ENCODE results near the gene BZW1.

Gene BZW1

DNA sequence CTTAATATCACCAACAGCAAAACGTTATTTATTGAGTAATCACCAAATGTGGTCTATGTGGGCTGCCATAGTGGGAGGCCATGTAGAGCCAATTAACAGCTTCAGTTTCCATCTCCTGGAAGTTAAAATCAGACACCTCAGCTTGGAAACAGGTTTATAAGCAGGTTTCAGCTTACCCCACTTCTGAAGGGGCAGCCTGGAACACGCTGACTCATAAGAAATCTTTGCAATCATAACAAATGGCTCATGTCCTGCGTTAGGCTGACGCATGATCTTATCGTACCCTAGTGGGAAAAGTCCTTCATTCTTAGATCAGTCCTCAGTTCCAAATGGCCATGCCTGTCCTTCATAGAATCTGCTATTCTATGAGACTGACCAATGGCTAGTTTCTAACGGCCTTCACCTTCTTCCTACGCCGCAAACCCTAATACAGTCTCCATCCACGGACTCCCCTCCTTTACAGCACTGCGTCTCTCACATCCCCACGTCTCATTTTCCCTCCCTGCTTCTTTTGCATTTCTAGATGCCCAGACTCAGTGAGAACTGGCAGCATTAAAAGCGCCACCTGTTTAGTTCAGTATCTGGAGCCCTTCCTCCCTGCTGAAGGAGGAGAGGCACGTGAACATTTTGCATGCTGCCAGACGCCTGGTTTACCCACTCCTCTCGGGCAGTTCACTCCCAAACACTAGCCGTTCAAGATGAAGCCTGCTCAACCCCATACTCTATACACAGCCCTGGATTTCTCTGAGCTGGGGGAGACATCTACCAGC, 24.2 kb upstream of the BZW1 start:
- H3K9me3 ChIP-seq (ENCODE audit: control insufficient read depth, insufficient read depth, low read depth, low read length) = no peaks in the 10 kb centered on the region
- no peaks in the 10 kb centered on the region for H3K36me3 ChIP-seq (ENCODE audit: control insufficient read depth in 2 of 2, insufficient read depth in 1 of 2, low read length in 2 of 2)
- H3K4me1 ChIP-seq (ENCODE audit: control insufficient read depth, insufficient read depth, low read length) = peaks cover 13% of the 10 kb centered on the region; the same call in 1 of the 2 replicates
- ChIA-PET POLR2A (interaction anchor here (0.7 to 1.0 kb wide), 2 partner anchors 31 to 46 kb away, joined by 3 read pairs; no protein-coding TSS in a partner anchor), CTCF (no interaction called here)
- H3K4me3 ChIP-seq (ENCODE audit: low read depth, low read length) = no peak overlapping the region
- peak overlapping the region; percentile 3; the same call in 1 of the 2 replicates for H3K27ac ChIP-seq (ENCODE audit: extremely low read depth, low read depth, low read length)
- TF ChIP-seq ZNF792 (tag by site-specific recombination; IDR thresholded peaks at IDR 0.05) = no peak
- TF ChIP-seq, protein P1, sequence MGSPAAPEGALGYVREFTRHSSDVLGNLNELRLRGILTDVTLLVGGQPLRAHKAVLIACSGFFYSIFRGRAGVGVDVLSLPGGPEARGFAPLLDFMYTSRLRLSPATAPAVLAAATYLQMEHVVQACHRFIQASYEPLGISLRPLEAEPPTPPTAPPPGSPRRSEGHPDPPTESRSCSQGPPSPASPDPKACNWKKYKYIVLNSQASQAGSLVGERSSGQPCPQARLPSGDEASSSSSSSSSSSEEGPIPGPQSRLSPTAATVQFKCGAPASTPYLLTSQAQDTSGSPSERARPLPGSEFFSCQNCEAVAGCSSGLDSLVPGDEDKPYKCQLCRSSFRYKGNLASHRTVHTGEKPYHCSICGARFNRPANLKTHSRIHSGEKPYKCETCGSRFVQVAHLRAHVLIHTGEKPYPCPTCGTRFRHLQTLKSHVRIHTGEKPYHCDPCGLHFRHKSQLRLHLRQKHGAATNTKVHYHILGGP (tag by site-specific recombination; IDR thresholded peaks at IDR 0.05) = no peak
- no peak for TF ChIP-seq ZNF837 (tag by site-specific recombination; IDR thresholded peaks at IDR 0.05)
- TF ChIP-seq ZBTB1 (tag by site-specific recombination; IDR thresholded peaks at IDR 0.05) = no peak
- TF ChIP-seq MEIS1 (CRISPR knock-in tag; IDR thresholded peaks at IDR 0.05; ENCODE audit: borderline replicate concordance) = no peak
- TF ChIP-seq ZNF211 (tag by site-specific recombination; IDR thresholded peaks at IDR 0.05; ENCODE audit: low read depth) = no peak
- 0 out of 2 replicates have a peak, but pooled peaks have one; percentile 28 for TF ChIP-seq ZNF2 (tag by site-specific recombination; IDR thresholded peaks at IDR 0.05)
- TF ChIP-seq ZNF677 (tag by site-specific recombination; IDR thresholded peaks at IDR 0.05) = no peak
- no peak for TF ChIP-seq ZFP3 (tag by site-specific recombination; IDR thresholded peaks at IDR 0.05; ENCODE audit: low read depth)
- no peak for TF ChIP-seq ZNF777 (tag by site-specific recombination; IDR thresholded peaks at IDR 0.05; ENCODE audit: borderline replicate concordance)
- TF ChIP-seq, protein P2, sequence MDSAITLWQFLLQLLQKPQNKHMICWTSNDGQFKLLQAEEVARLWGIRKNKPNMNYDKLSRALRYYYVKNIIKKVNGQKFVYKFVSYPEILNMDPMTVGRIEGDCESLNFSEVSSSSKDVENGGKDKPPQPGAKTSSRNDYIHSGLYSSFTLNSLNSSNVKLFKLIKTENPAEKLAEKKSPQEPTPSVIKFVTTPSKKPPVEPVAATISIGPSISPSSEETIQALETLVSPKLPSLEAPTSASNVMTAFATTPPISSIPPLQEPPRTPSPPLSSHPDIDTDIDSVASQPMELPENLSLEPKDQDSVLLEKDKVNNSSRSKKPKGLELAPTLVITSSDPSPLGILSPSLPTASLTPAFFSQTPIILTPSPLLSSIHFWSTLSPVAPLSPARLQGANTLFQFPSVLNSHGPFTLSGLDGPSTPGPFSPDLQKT (IDR thresholded peaks at IDR 0.05; ENCODE audit: borderline replicate concordance, low read depth, low read length) = no peak
- TF ChIP-seq, protein P3, sequence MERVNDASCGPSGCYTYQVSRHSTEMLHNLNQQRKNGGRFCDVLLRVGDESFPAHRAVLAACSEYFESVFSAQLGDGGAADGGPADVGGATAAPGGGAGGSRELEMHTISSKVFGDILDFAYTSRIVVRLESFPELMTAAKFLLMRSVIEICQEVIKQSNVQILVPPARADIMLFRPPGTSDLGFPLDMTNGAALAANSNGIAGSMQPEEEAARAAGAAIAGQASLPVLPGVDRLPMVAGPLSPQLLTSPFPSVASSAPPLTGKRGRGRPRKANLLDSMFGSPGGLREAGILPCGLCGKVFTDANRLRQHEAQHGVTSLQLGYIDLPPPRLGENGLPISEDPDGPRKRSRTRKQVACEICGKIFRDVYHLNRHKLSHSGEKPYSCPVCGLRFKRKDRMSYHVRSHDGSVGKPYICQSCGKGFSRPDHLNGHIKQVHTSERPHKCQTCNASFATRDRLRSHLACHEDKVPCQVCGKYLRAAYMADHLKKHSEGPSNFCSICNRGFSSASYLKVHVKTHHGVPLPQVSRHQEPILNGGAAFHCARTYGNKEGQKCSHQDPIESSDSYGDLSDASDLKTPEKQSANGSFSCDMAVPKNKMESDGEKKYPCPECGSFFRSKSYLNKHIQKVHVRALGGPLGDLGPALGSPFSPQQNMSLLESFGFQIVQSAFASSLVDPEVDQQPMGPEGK (tag by site-specific recombination; IDR thresholded peaks at IDR 0.05) = peak; percentile 66
- no peak for TF ChIP-seq KLF1 (tag by site-specific recombination; IDR thresholded peaks at IDR 0.05)
- peak; percentile 49; the same call in 1 of the 2 replicates for TF ChIP-seq BCL11A (tag by site-specific recombination; IDR thresholded peaks at IDR 0.05; ENCODE audit: low read depth)
- TF ChIP-seq ZNF747 (tag by site-specific recombination; IDR thresholded peaks at IDR 0.05) = no peak
- TF ChIP-seq, protein P4, sequence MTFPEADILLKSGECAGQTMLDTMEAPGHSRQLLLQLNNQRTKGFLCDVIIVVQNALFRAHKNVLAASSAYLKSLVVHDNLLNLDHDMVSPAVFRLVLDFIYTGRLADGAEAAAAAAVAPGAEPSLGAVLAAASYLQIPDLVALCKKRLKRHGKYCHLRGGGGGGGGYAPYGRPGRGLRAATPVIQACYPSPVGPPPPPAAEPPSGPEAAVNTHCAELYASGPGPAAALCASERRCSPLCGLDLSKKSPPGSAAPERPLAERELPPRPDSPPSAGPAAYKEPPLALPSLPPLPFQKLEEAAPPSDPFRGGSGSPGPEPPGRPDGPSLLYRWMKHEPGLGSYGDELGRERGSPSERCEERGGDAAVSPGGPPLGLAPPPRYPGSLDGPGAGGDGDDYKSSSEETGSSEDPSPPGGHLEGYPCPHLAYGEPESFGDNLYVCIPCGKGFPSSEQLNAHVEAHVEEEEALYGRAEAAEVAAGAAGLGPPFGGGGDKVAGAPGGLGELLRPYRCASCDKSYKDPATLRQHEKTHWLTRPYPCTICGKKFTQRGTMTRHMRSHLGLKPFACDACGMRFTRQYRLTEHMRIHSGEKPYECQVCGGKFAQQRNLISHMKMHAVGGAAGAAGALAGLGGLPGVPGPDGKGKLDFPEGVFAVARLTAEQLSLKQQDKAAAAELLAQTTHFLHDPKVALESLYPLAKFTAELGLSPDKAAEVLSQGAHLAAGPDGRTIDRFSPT (tag by site-specific recombination; IDR thresholded peaks at IDR 0.05) = peak; percentile 48; the same call in 1 of the 2 replicates
- TF ChIP-seq ZNF473 (tag by site-specific recombination; IDR thresholded peaks at IDR 0.05) = no peak
- TF ChIP-seq ZNF138 (tag by site-specific recombination; IDR thresholded peaks at IDR 0.05; ENCODE audit: borderline replicate concordance) = no peak
- peak; percentile 25; the same call in 1 of the 2 replicates for TF ChIP-seq ZNF558 (tag by site-specific recombination; IDR thresholded peaks at IDR 0.05)
- no peak for TF ChIP-seq ZFP37 (tag by site-specific recombination; IDR thresholded peaks at IDR 0.05)
- TF ChIP-seq ZNF274 (IDR thresholded peaks at IDR 0.05; ENCODE audit: low read length) = no peak
- TF ChIP-seq ZNF274 (tag by site-specific recombination; IDR thresholded peaks at IDR 0.05; ENCODE audit: borderline replicate concordance) = no peak
- peak; percentile 77 for TF ChIP-seq ZNF366 (tag by site-specific recombination; conservative IDR thresholded peaks at IDR 0.05)
- no peak for TF ChIP-seq ZNF341 (tag by site-specific recombination; IDR thresholded peaks at IDR 0.05; ENCODE audit: low read depth)
- no peak for TF ChIP-seq ZNF521 (tag by site-specific recombination; IDR thresholded peaks at IDR 0.05)
- no peak; the same call in 1 of the 2 replicates for TF ChIP-seq SP3 (tag by site-specific recombination; IDR thresholded peaks at IDR 0.05)
- TF ChIP-seq ZNF600 (tag by site-specific recombination; IDR thresholded peaks at IDR 0.05) = peak; percentile 72
- TF ChIP-seq ZNF549 (tag by site-specific recombination; IDR thresholded peaks at IDR 0.05) = no peak
- TF ChIP-seq SP7 (tag by site-specific recombination; IDR thresholded peaks at IDR 0.05) = peak; percentile 70
- TF ChIP-seq, protein P5, sequence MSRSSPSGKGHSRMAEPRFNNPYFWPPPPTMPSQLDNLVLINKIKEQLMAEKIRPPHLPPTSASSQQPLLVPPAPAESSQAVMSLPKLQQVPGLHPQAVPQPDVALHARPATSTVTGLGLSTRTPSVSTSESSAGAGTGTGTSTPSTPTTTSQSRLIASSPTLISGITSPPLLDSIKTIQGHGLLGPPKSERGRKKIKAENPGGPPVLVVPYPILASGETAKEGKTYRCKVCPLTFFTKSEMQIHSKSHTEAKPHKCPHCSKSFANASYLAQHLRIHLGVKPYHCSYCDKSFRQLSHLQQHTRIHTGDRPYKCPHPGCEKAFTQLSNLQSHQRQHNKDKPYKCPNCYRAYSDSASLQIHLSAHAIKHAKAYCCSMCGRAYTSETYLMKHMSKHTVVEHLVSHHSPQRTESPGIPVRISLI (tag by site-specific recombination; IDR thresholded peaks at IDR 0.05) = no peak

All from HEK293 (cell line).